ENCODE measurements around the gene MEX3D.
"Not testable (repeated sequence)": the region's sequence is repeated elsewhere in the genome, so short reads cannot be mapped to it uniquely, and the experiment has no call there.

Gene MEX3D

DNA sequence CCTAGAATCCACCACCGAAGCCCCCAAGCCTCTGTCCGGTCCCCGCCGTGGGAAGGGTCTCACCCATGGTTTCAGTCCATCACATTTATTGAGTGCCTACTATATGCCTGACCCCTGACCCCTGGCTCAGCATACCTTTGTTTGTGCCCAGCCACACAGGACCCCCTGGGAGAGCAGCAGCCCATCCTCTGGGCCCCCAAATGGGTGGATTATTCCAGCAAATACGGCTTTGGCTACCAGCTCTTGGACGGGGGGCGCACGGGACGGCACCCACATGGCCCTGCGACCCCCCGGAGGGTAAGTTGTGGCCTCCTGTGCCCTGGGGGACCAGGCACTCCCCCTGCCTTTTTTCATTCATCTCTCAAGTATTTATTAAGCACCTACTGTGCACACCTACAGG, 36.5 kb downstream of the MEX3D start:
- TF ChIP-seq, protein P1, sequence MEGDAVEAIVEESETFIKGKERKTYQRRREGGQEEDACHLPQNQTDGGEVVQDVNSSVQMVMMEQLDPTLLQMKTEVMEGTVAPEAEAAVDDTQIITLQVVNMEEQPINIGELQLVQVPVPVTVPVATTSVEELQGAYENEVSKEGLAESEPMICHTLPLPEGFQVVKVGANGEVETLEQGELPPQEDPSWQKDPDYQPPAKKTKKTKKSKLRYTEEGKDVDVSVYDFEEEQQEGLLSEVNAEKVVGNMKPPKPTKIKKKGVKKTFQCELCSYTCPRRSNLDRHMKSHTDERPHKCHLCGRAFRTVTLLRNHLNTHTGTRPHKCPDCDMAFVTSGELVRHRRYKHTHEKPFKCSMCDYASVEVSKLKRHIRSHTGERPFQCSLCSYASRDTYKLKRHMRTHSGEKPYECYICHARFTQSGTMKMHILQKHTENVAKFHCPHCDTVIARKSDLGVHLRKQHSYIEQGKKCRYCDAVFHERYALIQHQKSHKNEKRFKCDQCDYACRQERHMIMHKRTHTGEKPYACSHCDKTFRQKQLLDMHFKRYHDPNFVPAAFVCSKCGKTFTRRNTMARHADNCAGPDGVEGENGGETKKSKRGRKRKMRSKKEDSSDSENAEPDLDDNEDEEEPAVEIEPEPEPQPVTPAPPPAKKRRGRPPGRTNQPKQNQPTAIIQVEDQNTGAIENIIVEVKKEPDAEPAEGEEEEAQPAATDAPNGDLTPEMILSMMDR (IDR thresholded peaks at IDR 0.05), result no peak

DNA sequence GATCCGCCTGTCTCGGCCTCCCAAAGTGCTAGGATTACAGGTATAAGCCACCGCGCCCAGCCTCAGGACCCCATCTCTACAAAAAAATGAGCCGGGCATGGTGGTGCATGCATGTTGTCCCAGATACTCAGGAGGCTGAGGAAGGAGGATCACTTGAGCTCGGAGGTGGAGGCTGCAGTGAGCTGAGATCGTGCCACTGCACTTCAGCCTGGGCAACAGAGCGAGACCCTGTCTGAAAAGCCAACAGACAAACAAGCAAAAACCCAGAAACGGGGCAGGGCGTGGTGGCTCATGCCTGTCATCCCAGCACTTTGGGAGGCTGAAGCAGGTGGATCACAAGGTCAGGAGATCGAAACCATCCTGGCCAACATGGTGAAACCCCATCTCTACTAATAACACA, 37.3 kb downstream of the MEX3D start:
- not testable (repeated sequence) for H3K9ac ChIP-seq; H3K4me2 ChIP-seq (ENCODE audit: low read length); H3K27ac ChIP-seq; H3K36me3 ChIP-seq (ENCODE audit: control insufficient read depth, insufficient read depth, low read length); H2AFZ ChIP-seq; H3K9me3 ChIP-seq (ENCODE audit: control insufficient read depth, low read length); H3K79me2 ChIP-seq; H3K4me1 ChIP-seq; H3K27me3 ChIP-seq (ENCODE audit: control insufficient read depth, insufficient read depth, low read length); H3K4me3 ChIP-seq (ENCODE audit: low read depth, low read length)

More for the DNA sequence above, 36.5 kb downstream of the MEX3D start:
- no peak overlapping the region for H3K9ac ChIP-seq
- H3K27ac ChIP-seq, result no peak overlapping the region
- no peaks in the 10 kb centered on the region for H3K36me3 ChIP-seq (ENCODE audit: control insufficient read depth, insufficient read depth, low read length)
- H3K4me1 ChIP-seq, result no peaks in the 10 kb centered on the region
- no peaks in the 10 kb centered on the region for H3K79me2 ChIP-seq
- no peak overlapping the region for H2AFZ ChIP-seq
- H3K4me2 ChIP-seq (ENCODE audit: low read length), result no peak overlapping the region
- H3K4me3 ChIP-seq (ENCODE audit: low read depth, low read length), result no peak overlapping the region
- no peaks in the 10 kb centered on the region for H3K9me3 ChIP-seq (ENCODE audit: control insufficient read depth, low read length)
- no peaks in the 10 kb centered on the region for H3K27me3 ChIP-seq (ENCODE audit: control insufficient read depth, insufficient read depth, low read length)

DNA sequence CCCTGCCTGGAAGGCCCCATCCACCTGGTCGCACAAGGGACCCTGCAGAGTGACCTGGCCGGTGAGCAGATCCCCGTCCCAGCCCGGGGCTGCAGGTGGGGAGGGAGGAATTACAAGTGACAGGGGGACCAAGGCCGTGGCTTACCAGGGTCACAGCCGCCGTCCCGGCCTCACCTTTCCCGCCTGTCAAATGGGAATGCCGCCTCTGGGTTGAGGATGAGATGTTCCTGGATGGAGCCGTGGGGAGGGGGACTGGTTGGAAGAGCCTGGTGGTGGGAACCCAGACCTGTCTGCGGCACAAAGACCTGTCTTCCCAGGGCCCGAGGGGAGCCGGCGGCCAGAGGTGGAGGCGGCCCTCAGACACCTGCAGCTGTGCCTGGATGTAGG, 38.7 kb downstream of the MEX3D start:
- no peaks in the 10 kb centered on the region for H3K79me2 ChIP-seq
- H2AFZ ChIP-seq, result no peak overlapping the region
- TF ChIP-seq, protein P1 (IDR thresholded peaks at IDR 0.05), result no peak
- H3K4me3 ChIP-seq (ENCODE audit: low read depth, low read length), result no peak overlapping the region
- H3K27ac ChIP-seq, result no peak overlapping the region
- no peaks in the 10 kb centered on the region for H3K27me3 ChIP-seq (ENCODE audit: control insufficient read depth, insufficient read depth, low read length)
- no peak overlapping the region for H3K4me2 ChIP-seq (ENCODE audit: low read length)
- H3K4me1 ChIP-seq, result no peaks in the 10 kb centered on the region
- no peak overlapping the region for H3K9ac ChIP-seq
- no peaks in the 10 kb centered on the region for H3K9me3 ChIP-seq (ENCODE audit: control insufficient read depth, low read length)
- H3K36me3 ChIP-seq (ENCODE audit: control insufficient read depth, insufficient read depth, low read length), result no peaks in the 10 kb centered on the region

DNA sequence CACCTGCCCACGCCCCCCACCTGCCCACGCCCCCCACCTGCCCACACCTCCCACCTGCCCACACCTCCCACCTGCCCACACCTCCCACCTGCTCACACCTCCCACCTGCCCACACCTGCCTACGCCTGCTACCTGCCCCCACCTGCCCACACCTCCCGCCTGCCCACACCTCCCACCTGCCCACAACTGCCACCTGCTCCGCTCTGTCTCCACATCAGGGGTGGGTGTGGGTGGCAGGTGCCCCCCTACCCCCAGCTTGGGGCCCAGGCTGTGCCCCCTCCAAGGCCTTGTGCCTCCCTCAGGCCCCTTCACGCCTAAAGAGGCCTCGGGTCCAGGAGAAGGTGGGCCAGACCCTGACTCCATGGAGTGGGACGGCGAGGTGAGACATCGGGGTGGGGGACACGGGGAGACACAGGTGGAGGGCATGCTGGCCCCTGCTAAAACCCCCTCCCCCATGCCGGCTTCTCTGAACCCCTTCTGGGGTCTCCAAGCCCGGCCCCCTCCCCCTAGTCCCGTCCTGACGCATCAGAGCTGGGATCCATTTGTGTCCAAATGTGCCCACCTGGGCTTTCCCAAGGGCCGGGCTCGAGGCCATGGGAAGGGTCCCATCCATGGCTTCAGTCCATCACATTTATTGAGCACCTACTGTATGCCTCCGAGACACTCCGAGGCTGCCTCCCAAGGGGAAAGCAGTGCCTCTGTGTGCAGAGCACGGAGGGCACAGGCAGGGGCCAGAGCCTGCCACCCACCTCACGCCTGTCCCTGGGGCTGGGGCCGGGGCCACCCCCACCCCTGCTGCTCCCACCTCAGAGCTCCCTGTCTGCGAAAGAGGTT, 39.3 kb downstream of the MEX3D start:
- H3K9me3 ChIP-seq (ENCODE audit: control insufficient read depth, low read length), result no peaks in the 10 kb centered on the region
- no peaks in the 10 kb centered on the region for H3K4me1 ChIP-seq
- H3K36me3 ChIP-seq (ENCODE audit: control insufficient read depth, insufficient read depth, low read length), result no peaks in the 10 kb centered on the region
- no peak overlapping the region for H3K9ac ChIP-seq
- no peak overlapping the region for H3K4me3 ChIP-seq (ENCODE audit: low read depth, low read length)
- no peaks in the 10 kb centered on the region for H3K79me2 ChIP-seq
- H3K4me2 ChIP-seq (ENCODE audit: low read length), result no peak overlapping the region
- no peaks in the 10 kb centered on the region for H3K27me3 ChIP-seq (ENCODE audit: control insufficient read depth, insufficient read depth, low read length)
- H2AFZ ChIP-seq, result no peak overlapping the region
- no peak overlapping the region for H3K27ac ChIP-seq
- TF ChIP-seq, protein P1 (IDR thresholded peaks at IDR 0.05), result no peak

DNA sequence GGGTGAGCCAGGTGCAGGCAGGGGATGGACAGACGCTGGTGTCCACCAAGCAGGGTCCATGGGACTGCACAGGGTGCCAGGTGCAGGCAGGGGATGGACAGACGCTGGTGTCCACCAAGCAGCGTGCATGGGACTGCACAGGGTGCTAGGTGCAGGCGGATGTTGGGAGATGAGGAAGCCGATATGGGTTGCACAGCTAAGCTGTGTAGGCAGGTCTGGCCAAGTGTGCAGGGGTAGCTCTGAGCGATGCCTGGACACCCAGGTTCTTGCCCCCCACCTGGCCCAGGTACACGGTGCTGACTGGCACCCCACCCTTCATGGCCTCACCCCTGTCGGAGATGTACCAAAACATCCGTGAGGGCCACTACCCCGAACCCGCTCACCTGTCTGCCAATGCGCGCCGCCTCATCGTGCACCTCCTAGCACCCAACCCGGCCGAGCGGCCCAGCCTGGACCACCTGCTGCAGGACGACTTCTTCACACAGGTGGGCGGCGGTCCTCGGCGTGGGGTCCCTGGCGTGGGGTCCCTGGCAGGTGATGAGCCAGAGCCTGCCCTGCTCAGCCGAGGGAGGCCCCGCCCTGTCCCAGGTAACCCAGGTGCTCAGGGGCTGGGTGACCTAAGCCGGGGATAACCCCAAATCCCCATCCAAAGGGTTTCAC, 40.3 kb downstream of the MEX3D start:
- no peaks in the 10 kb centered on the region for H3K79me2 ChIP-seq
- no peak overlapping the region for H3K4me2 ChIP-seq (ENCODE audit: low read length)
- H3K27ac ChIP-seq, result no peak overlapping the region
- H3K4me1 ChIP-seq, result no peaks in the 10 kb centered on the region
- no peaks in the 10 kb centered on the region for H3K9me3 ChIP-seq (ENCODE audit: control insufficient read depth, low read length)
- TF ChIP-seq, protein P1 (IDR thresholded peaks at IDR 0.05), result no peak
- no peaks in the 10 kb centered on the region for H3K36me3 ChIP-seq (ENCODE audit: control insufficient read depth, insufficient read depth, low read length)
- no peak overlapping the region for H3K4me3 ChIP-seq (ENCODE audit: low read depth, low read length)
- no peak overlapping the region for H2AFZ ChIP-seq
- H3K27me3 ChIP-seq (ENCODE audit: control insufficient read depth, insufficient read depth, low read length), result no peaks in the 10 kb centered on the region
- H3K9ac ChIP-seq, result no peak overlapping the region
